Chondrocyte (in vitro differentiated cells): ENCODE data around the gene KIRREL3. TPM values are rescaled to one million over a fixed set of nuclear protein-coding genes. Genes with fewer than 3 reads are reported as not detected.

Experiments used
- DNase-seq: peaks from one replicate; pipeline ENCODE4 v3.0.0; 2021; ENCODE audit warnings: mixed read lengths, low spot score
- H3K27ac Mint-ChIP-seq: one replicate; pipeline ENCODE4 v1.8.0; 2021; ENCODE audit warnings: mild to moderate bottlenecking, moderate library complexity, mixed read lengths; ENCODE audit not compliant: unreplicated experiment
- H3K27me3 Mint-ChIP-seq: 2 replicates; pipeline ENCODE4 v1.8.0; 2021; ENCODE audit warnings: low read depth, mixed read lengths
- H3K36me3 Mint-ChIP-seq: 2 replicates; pipeline ENCODE4 v1.8.0; 2021; ENCODE audit warnings: low read depth, mixed read lengths
- H3K4me1 Mint-ChIP-seq: 2 replicates; pipeline ENCODE4 v1.8.0; 2021; ENCODE audit warnings: low read depth, mild to moderate bottlenecking, mixed read lengths
- H3K4me3 Mint-ChIP-seq: one replicate; pipeline ENCODE4 v1.8.0; 2021; ENCODE audit warnings: mild to moderate bottlenecking, moderate library complexity, mixed read lengths; ENCODE audit not compliant: unreplicated experiment
- H3K9me3 Mint-ChIP-seq: 2 replicates; pipeline ENCODE4 v1.8.0; 2021; ENCODE audit warnings: low read depth, mixed read lengths
- total RNA-seq: library from RNA; stranded (reverse); gene quantifications from 3 replicates; pipeline ENCODE4 v1.2.1, GENCODE V29; 2021
- TF ChIP-seq, protein P1 (sequence below): fragments of 200-600 bp; sonication (generic); IDR thresholded peaks from 2 replicates; pipeline ENCODE4 v1.5.0; 2021; ENCODE audit warnings: antibody characterized with exemption, mild to moderate bottlenecking, moderate library complexity

KIRREL3 gene
- total RNA-seq, 1 donor from 2014 or later: 1.2 TPM

DNA sequence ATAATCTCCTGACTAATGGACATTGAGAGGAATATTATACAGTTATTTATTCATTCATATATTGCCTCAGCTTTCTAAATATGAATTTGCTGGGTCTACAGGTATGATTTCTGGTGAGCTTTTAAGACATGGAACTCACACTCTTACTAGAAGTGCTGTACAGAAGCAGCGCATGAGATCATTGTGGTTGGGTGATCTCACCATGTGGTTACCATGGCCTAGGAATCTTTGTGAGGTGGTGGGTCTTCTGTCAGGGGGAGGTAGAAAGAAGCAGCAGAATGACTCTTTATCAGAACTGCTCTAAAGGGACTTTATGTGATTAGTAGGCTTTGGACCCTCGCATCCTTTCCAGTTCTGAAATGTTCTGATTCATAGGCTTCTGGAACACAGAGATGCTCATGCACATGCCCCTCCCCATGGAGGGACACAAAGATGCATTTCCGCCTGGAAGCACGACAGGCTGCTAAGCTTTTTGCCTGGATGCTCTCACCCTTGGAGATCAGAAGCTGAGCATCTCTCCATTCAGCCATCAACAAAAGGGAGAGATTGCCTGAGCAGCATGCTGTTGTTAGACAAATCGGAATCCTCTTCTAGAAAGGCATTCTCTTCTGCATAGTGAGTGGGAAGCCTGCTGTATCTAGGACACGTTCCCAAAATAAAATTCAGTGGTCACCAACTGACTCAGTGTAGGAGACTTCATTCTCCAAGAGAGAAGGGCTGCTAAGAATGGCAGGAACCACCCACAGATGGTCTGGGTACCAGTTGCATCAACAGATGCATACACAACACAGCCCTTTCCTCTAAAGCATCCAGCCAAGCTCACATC, 51.3 kb downstream of the KIRREL3 start:
- H3K9me3 Mint-ChIP-seq: peaks cover 3% of the 10 kb centered on the region
- H3K27me3 Mint-ChIP-seq: no peaks in the 10 kb centered on the region
- no peak overlapping the region for H3K27ac Mint-ChIP-seq
- H3K36me3 Mint-ChIP-seq: no peaks in the 10 kb centered on the region
- TF ChIP-seq, protein P1, sequence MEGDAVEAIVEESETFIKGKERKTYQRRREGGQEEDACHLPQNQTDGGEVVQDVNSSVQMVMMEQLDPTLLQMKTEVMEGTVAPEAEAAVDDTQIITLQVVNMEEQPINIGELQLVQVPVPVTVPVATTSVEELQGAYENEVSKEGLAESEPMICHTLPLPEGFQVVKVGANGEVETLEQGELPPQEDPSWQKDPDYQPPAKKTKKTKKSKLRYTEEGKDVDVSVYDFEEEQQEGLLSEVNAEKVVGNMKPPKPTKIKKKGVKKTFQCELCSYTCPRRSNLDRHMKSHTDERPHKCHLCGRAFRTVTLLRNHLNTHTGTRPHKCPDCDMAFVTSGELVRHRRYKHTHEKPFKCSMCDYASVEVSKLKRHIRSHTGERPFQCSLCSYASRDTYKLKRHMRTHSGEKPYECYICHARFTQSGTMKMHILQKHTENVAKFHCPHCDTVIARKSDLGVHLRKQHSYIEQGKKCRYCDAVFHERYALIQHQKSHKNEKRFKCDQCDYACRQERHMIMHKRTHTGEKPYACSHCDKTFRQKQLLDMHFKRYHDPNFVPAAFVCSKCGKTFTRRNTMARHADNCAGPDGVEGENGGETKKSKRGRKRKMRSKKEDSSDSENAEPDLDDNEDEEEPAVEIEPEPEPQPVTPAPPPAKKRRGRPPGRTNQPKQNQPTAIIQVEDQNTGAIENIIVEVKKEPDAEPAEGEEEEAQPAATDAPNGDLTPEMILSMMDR: no peak
- no peak overlapping the region for H3K4me3 Mint-ChIP-seq
- no peak for DNase-seq
- H3K4me1 Mint-ChIP-seq: peaks cover 4% of the 10 kb centered on the region

DNA sequence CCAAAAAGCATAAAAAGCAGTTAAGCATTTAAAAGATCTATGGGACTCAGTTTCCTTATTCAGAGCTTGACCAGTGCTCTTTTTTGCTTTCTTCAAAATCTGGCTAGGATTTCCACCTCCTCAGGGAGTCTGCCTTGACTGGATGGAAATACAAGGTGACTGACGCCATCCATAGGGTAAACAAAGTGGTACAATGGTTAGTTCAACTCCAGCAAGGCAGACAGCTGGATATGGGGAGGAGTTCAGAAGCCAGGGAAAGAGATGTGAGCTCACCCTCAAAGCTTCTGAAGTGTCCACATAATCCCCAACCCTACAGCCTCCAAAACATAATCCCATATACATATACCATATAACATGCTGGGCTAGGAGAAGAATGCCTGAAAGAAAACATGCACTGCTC, 52.0 kb downstream of the KIRREL3 start:
- no peak for DNase-seq
- Mint-ChIP-seq H3K4me1 (peaks cover 4% of the 10 kb centered on the region), H3K27me3 (no peaks in the 10 kb centered on the region), H3K9me3 (peaks cover 3% of the 10 kb centered on the region), H3K27ac (no peak overlapping the region), H3K36me3 (no peaks in the 10 kb centered on the region), H3K4me3 (no peak overlapping the region)
- TF ChIP-seq, protein P1: no peak

DNA sequence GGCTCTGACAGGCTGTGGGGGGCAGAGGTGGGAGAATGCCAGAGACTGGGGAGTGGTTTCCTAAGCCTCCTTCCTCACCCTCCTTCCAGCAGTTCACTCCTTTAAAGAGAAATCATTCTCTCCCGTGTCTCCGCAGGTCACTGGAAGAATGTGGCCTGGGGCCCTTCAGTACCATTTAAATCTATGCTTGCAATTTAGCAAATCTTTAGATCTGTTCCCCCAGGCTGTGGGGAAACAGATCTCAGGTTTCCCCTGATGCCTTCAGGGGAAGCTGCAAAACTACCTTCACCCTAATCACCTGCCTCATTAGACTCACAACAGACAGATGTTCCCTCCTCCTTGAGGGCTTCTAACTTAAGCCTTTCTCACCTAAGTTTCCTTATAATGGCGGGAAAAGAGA, 55.3 kb downstream of the KIRREL3 start:
- H3K27ac Mint-ChIP-seq: no peak overlapping the region
- no peaks in the 10 kb centered on the region for H3K27me3 Mint-ChIP-seq
- TF ChIP-seq, protein P1: no peak
- DNase-seq: no peak
- H3K36me3 Mint-ChIP-seq: no peaks in the 10 kb centered on the region
- H3K4me3 Mint-ChIP-seq: no peak overlapping the region
- H3K4me1 Mint-ChIP-seq: peaks cover 4% of the 10 kb centered on the region
- H3K9me3 Mint-ChIP-seq: no peaks in the 10 kb centered on the region

DNA sequence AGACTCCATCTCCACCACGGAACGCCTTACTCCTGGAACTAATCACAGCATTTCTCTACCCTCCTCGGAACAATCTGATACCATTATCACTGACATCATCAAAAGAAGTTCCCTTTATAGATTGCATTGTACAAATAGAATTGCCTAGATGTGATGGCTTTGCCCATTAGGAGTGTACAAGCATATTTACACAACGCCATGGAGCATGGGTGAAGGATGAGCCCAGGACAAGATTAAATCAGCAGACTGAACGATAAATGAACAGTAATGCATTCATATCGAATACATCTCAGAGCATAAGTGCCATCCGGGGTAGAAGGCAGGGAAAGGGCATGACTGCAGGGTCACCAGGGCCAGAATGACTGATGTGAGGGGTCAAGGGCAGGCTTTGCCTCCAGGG, 57.3 kb downstream of the KIRREL3 start:
- H3K27me3 Mint-ChIP-seq: no peaks in the 10 kb centered on the region
- TF ChIP-seq, protein P1: no peak
- no peaks in the 10 kb centered on the region for H3K9me3 Mint-ChIP-seq
- H3K27ac Mint-ChIP-seq: no peak overlapping the region
- DNase-seq: no peak
- H3K4me1 Mint-ChIP-seq: no peaks in the 10 kb centered on the region
- H3K4me3 Mint-ChIP-seq: no peak overlapping the region
- H3K36me3 Mint-ChIP-seq: no peaks in the 10 kb centered on the region

DNA sequence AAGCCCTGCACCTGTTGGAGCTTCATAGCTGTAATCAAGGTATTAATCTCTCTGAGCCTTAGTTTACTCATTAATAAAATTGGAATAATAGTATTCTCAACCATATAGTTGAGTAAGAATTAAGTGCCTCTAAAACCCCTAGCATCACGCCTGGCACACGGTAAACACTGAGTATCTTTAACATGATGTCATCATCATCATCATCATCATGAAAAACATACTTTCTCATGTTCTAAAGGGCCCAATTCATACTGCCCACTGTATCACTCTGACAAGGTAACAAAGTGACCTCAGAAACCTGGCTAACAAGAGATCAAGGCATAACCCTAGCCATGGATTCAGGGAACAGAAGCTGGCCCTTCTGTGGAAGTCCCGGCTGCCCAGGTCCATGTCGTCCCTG, 58.4 kb downstream of the KIRREL3 start:
- Mint-ChIP-seq H3K9me3 (no peaks in the 10 kb centered on the region), H3K27me3 (no peaks in the 10 kb centered on the region), H3K4me1 (no peaks in the 10 kb centered on the region), H3K4me3 (no peak overlapping the region), H3K27ac (no peak overlapping the region), H3K36me3 (no peaks in the 10 kb centered on the region)
- DNase-seq: no peak
- TF ChIP-seq, protein P1: no peak
